ENCODE measurements around the gene PATZ1. TPM values are rescaled to one million over a fixed set of nuclear protein-coding genes. Genes with fewer than 3 reads are reported as not detected.

PATZ1 gene
- total RNA-seq, 1 experiment from 2014 or later: 18.6 TPM

DNA sequence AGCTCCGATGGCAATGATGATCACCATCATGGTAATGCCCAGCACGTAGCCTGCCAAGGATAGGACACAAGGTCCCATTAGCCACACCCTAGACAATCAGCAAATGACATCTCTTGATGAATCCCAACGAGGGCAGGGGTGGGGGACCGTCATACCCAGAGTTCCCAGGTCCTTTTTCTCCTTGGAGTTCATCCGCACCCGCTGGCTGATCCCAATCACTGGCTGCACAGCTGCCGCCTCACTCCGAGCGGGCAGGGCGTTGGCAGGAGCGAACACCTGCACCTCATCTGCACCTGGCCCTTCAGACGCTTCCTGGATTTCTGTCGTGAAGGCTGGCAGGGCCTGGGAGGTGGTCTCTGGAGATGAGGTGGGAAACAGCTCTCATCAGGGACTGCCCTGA lies 56.8 kb downstream of the PATZ1 start:
- no peak for ATAC-seq
- DNase-seq (ENCODE audit: low read depth, low spot score): no peak
- intact Hi-C loops (cut with micrococcal nuclease; ENCODE audit: unreplicated experiment): no loop called here
- TF ChIP-seq POLR2AphosphoS5 (IDR thresholded peaks at IDR 0.05; ENCODE audit: low read depth, low read length): no peak
- TF ChIP-seq, protein P1, sequence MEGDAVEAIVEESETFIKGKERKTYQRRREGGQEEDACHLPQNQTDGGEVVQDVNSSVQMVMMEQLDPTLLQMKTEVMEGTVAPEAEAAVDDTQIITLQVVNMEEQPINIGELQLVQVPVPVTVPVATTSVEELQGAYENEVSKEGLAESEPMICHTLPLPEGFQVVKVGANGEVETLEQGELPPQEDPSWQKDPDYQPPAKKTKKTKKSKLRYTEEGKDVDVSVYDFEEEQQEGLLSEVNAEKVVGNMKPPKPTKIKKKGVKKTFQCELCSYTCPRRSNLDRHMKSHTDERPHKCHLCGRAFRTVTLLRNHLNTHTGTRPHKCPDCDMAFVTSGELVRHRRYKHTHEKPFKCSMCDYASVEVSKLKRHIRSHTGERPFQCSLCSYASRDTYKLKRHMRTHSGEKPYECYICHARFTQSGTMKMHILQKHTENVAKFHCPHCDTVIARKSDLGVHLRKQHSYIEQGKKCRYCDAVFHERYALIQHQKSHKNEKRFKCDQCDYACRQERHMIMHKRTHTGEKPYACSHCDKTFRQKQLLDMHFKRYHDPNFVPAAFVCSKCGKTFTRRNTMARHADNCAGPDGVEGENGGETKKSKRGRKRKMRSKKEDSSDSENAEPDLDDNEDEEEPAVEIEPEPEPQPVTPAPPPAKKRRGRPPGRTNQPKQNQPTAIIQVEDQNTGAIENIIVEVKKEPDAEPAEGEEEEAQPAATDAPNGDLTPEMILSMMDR (IDR thresholded peaks at IDR 0.05): no peak
- TF ChIP-seq, protein P2, sequence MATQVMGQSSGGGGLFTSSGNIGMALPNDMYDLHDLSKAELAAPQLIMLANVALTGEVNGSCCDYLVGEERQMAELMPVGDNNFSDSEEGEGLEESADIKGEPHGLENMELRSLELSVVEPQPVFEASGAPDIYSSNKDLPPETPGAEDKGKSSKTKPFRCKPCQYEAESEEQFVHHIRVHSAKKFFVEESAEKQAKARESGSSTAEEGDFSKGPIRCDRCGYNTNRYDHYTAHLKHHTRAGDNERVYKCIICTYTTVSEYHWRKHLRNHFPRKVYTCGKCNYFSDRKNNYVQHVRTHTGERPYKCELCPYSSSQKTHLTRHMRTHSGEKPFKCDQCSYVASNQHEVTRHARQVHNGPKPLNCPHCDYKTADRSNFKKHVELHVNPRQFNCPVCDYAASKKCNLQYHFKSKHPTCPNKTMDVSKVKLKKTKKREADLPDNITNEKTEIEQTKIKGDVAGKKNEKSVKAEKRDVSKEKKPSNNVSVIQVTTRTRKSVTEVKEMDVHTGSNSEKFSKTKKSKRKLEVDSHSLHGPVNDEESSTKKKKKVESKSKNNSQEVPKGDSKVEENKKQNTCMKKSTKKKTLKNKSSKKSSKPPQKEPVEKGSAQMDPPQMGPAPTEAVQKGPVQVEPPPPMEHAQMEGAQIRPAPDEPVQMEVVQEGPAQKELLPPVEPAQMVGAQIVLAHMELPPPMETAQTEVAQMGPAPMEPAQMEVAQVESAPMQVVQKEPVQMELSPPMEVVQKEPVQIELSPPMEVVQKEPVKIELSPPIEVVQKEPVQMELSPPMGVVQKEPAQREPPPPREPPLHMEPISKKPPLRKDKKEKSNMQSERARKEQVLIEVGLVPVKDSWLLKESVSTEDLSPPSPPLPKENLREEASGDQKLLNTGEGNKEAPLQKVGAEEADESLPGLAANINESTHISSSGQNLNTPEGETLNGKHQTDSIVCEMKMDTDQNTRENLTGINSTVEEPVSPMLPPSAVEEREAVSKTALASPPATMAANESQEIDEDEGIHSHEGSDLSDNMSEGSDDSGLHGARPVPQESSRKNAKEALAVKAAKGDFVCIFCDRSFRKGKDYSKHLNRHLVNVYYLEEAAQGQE (IDR thresholded peaks at IDR 0.05; ENCODE audit: insufficient read depth in 1 of 2, low read depth in 2 of 2, low read length in 1 of 2): no peak
- no peak for TF ChIP-seq TCF7L2 (IDR thresholded peaks at IDR 0.05; ENCODE audit: low read depth, low read length)
- Histone ChIP-seq H3K4me1 (ENCODE audit: control insufficient read depth, insufficient read depth, low read length) (no peaks in the 10 kb centered on the region; the same call in 1 of the 2 replicates), H3K9me3 (ENCODE audit: control insufficient read depth, insufficient read depth, low read depth, low read length) (no peaks in the 10 kb centered on the region), H3K27ac (ENCODE audit: low read length) (no peak overlapping the region), H3K36me3 (ENCODE audit: control insufficient read depth, insufficient read depth, low read length) (no peaks in the 10 kb centered on the region), H3K4me3 (ENCODE audit: low read depth in 2 of 2, low read length in 2 of 2) (no peak overlapping the region), H3K27me3 (ENCODE audit: control insufficient read depth, insufficient read depth, low read length) (no peaks in the 10 kb centered on the region)
- in situ Hi-C loops (cut with HindIII; ENCODE audit: low pct_unique_long_range_greater_than_20kb, low sequenced_read_pairs): no loop called here
- POLR2A ChIA-PET: no interaction called here
- no TSS peak for BruUV-seq (replicated peaks)
- CTCF ChIA-PET: no interaction called here

DNA sequence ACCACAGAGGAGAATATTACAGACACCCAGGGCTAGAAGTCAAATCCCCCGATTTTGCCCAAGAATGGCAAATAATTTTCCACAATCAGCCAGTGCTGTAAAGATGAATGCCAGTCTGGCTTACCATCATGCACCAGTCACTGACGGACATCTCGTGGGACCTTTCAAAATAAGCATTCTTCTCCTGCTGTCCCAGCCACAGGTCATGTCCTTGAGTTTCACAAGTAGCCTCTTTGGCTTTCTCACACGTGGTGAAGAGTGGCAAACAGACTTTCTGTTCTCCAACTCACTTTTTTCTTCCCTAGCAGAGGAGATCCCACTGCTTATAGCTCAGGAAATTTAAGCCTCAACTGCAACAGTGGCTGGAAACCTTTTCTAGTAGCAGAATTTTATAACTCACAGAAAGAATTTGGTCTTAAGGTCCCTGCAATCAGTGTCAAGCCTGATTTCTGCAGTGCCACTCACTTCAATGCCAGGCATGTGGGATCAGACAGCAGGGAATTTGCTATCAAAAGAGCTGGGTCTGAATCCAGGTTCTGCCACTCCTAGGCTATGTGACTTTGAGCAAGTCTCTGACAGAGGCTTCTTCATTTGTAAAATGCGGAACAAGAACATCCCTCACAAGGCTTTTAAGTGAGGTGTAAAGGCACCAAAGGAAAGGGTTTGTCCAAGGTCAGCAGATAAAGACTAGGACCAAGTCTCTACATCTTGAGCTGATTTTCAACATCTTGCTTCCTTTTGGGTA lies 57.5 kb downstream of the PATZ1 start:
- no peak for TF ChIP-seq POLR2AphosphoS5 (IDR thresholded peaks at IDR 0.05; ENCODE audit: low read depth, low read length)
- TF ChIP-seq TCF7L2 (IDR thresholded peaks at IDR 0.05; ENCODE audit: low read depth, low read length): no peak
- TF ChIP-seq, protein P1 (IDR thresholded peaks at IDR 0.05): no peak
- no peak for TF ChIP-seq SIN3A (IDR thresholded peaks at IDR 0.05; ENCODE audit: borderline replicate concordance, insufficient read depth, low read depth, low read length)
- TF ChIP-seq, protein P2 (IDR thresholded peaks at IDR 0.05; ENCODE audit: insufficient read depth in 1 of 2, low read depth in 2 of 2, low read length in 1 of 2): no peak
- H3K27me3 ChIP-seq (ENCODE audit: control insufficient read depth, insufficient read depth, low read length): no peaks in the 10 kb centered on the region
- BruUV-seq (replicated peaks): no TSS peak
- H3K4me3 ChIP-seq (ENCODE audit: low read depth in 2 of 2, low read length in 2 of 2): no peak overlapping the region
- CTCF ChIA-PET: no interaction called here
- POLR2A ChIA-PET: no interaction called here
- DNase-seq (ENCODE audit: low read depth, low spot score) (no peak), ATAC-seq (no peak)
- H3K27ac ChIP-seq (ENCODE audit: low read length): no peak overlapping the region
- H3K9me3 ChIP-seq (ENCODE audit: control insufficient read depth, insufficient read depth, low read depth, low read length): no peaks in the 10 kb centered on the region
- intact Hi-C loops (cut with micrococcal nuclease; ENCODE audit: unreplicated experiment) (no loop called here), in situ Hi-C loops (cut with HindIII; ENCODE audit: low pct_unique_long_range_greater_than_20kb, low sequenced_read_pairs) (no loop called here)
- H3K36me3 ChIP-seq (ENCODE audit: control insufficient read depth, insufficient read depth, low read length): no peaks in the 10 kb centered on the region
- no peaks in the 10 kb centered on the region; the same call in 1 of the 2 replicates for H3K4me1 ChIP-seq (ENCODE audit: control insufficient read depth, insufficient read depth, low read length)

All from Panc1 (cell line).